Astrocyte of the spinal cord (primary cell): Measurements from ENCODE around the gene ELMOD1.

ENCODE experiments used
- DNase-seq: peaks from one replicate; pipeline ENCODE4 v3.0.0; 2011; ENCODE audit warnings: low read depth, low spot score
- H3K4me3 ChIP-seq: 2 replicates; pipeline ENCODE4 v1.5.1; 2011; ENCODE audit warnings: low read depth, mild to moderate bottlenecking, low read length, moderate library complexity
- CTCF ChIP-seq: IDR thresholded peaks from 2 replicates; pipeline ENCODE4 v1.5.1; 2012; ENCODE audit warnings: low read depth, mild to moderate bottlenecking, low read length, inconsistent platforms
- in situ Hi-C: cut with HindIII; loops from 2 replicates; pipeline ENCODE4 v1.10.0; 2017; ENCODE audit warnings: low sequenced_read_pairs

Gene ELMOD1

DNA sequence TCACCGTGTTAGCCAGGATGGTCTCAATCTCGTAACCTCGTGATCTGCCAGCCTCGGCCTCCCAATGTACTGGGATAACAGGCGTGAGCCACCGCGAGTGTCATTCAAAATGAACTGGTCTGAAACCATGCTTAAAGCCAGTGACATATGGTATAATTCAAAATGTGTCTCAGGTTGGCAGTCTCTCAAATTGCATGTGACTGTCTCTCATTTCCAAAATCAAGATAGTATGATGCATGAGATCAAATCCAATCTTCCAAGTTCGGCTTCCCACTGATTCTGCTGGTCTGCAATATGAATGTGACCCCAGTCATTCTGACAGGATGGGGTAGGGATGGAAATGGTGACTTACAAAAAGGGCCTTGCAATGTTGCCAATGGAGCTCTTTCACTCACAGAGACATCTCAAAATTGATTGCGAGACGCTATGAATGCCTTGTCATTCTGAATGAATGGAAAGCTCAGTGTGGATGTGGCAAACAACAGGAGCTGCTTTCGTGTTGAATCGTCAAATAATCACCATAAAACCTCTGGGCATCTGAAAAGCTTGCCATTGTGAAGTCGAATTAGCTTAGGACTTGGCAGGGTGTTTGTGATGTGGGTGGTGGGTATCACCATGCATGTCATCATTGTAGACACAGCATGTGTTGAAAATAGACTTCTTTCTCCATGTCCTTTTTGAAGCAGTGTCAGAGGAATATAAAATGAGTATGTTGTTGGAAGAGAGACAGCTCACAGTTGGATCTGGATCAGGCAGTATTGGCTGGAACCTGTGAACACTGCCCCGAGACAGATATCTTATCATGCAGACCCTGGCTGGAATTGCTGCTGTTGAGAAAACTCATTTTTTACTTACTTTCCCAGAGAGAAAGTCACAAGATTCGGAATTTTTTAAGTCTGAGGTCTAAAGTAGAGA, 108.7 kb downstream of the ELMOD1 start:
- H3K4me3 ChIP-seq = no peak overlapping the region
- in situ Hi-C loops = no loop called here
- no peak for DNase-seq
- no peak for TF ChIP-seq CTCF

GRCh38 chr11:107702109-107702660, 111.2 kb downstream of the ELMOD1 start:
- H3K4me3 ChIP-seq = no peak overlapping the region
- in situ Hi-C loops = no loop called here
- TF ChIP-seq CTCF = no peak
- no peak for DNase-seq

DNA sequence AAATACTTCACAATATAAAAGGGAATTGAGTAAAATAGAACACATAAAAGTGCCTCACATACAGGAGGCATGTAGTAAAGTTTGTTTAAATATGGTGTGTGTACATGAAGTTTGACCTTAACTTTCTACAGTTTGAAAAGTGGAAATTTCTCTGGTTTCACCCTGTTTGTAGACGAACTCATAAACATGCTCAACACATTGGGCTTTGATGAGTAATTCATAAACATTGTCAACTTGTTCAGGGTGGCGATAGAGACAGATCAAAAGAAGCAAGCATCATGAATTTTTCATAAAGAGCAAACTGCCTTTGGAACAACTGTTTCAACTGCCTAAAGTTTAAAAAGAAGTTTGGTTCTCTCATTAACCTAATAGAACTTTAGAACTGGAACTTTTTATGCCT, 111.8 kb downstream of the ELMOD1 start:
- in situ Hi-C loops = no loop called here
- DNase-seq = no peak
- no peak overlapping the region for H3K4me3 ChIP-seq
- no peak for TF ChIP-seq CTCF

DNA sequence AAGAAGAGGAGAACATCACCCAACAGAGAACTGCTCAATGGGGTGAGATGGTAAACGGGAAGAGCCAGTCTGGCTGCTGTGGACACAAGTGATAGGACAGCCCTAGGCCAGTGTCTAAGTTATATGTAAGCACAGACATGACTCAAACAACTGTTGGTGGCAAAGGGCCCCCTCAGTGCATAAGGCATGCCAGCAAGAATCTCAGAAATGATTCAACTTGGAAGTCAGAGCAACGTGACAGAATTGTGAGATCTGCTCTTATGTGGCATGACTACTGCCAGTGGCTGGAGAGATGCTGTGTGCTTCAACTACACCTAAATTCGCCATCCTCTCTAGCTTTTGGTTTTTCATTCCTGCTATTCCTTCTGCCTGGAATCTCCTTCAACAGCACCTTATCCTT, 113.5 kb downstream of the ELMOD1 start:
- H3K4me3 ChIP-seq = no peak overlapping the region
- TF ChIP-seq CTCF = no peak
- peak; percentile 41 for DNase-seq
- in situ Hi-C loops = no loop called here

- DNase-seq = peak; percentile 90
- H3K4me3 ChIP-seq = no peak overlapping the region
- TF ChIP-seq CTCF = no peak
- in situ Hi-C loops = no loop called here
Observed at GRCh38 chr11:107705027-107705426, 114.1 kb downstream of the ELMOD1 start.

DNA sequence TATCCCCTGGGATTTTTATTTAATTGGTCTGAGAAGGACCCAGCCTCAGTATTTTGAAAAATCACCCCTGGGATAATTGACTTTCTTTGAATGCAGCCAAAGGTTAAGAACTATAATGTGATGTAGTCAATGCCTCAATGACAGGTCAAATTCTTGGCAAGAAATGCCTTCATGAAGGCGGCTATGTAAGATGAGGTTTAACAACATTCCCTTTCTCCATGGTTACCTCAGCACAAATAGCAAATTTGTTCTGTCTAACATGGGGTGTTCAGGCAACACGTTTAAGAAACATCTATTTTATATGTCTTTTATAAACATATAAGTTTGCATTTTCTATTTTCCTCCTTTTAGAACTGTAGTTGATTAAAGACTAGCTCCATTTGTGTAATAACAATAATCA, 115.6 kb downstream of the ELMOD1 start:
- no peak for TF ChIP-seq CTCF
- in situ Hi-C loops = no loop called here
- peak; percentile 59 for DNase-seq
- no peak overlapping the region for H3K4me3 ChIP-seq
